GM18951 (cell line): ENCODE results near the gene TENM4.

Experiments used
- POLR2A ChIP-seq: IDR thresholded peaks from 4 replicates; pipeline ENCODE4 v1.6.1; 2011; ENCODE audit warnings: mild to moderate bottlenecking; ENCODE audit not compliant: insufficient read length, insufficient read depth; ENCODE audit errors: extremely low read depth
- in situ Hi-C: fragments of 300-500 bp; cut with MboI; formaldehyde crosslinking; loops from one replicate; pipeline ENCODE4 v1.12.0; 2022; ENCODE audit warnings: low sequenced_read_pairs, mixed read lengths, inconsistent platforms; ENCODE audit not compliant: unreplicated experiment

Gene TENM4

GRCh38 chr11:79291948-79292347, 148.9 kb downstream of the TENM4 start:
- TF ChIP-seq POLR2A: no peak
- in situ Hi-C loops: no loop called here

- no peak for TF ChIP-seq POLR2A
- in situ Hi-C loops: no loop called here
Measured at GRCh38 chr11:79290761-79291160, 150.1 kb downstream of the TENM4 start.

- no peak for TF ChIP-seq POLR2A
- in situ Hi-C loops: no loop called here
Measured at GRCh38 chr11:79287952-79288351, 152.9 kb downstream of the TENM4 start.

GRCh38 chr11:79285756-79286155, 155.1 kb downstream of the TENM4 start:
- in situ Hi-C loops: no loop called here
- TF ChIP-seq POLR2A: no peak

GRCh38 chr11:79276736-79277325, 164.0 kb downstream of the TENM4 start:
- in situ Hi-C loops: no loop called here
- TF ChIP-seq POLR2A: no peak

GRCh38 chr11:79274636-79275331, 166.0 kb downstream of the TENM4 start:
- in situ Hi-C loops: no loop called here
- no peak for TF ChIP-seq POLR2A

- no peak for TF ChIP-seq POLR2A
- in situ Hi-C loops: no loop called here
Measured at GRCh38 chr11:79273781-79274180, 167.0 kb downstream of the TENM4 start.

GRCh38 chr11:79269611-79270307, 171.1 kb downstream of the TENM4 start:
- no peak for TF ChIP-seq POLR2A
- in situ Hi-C loops: no loop called here

GRCh38 chr11:79266396-79266795, 174.4 kb downstream of the TENM4 start:
- in situ Hi-C loops: no loop called here
- no peak for TF ChIP-seq POLR2A

GRCh38 chr11:79265756-79266322, 175.0 kb downstream of the TENM4 start:
- TF ChIP-seq POLR2A: no peak
- in situ Hi-C loops: no loop called here

- TF ChIP-seq POLR2A: no peak
- in situ Hi-C loops: no loop called here
Measured at GRCh38 chr11:79264284-79264683, 176.5 kb downstream of the TENM4 start.

- TF ChIP-seq POLR2A: no peak
- in situ Hi-C loops: no loop called here
Measured at GRCh38 chr11:79263001-79263400, 177.8 kb downstream of the TENM4 start.

- TF ChIP-seq POLR2A: no peak
- in situ Hi-C loops: no loop called here
Measured at GRCh38 chr11:79262221-79262620, 178.6 kb downstream of the TENM4 start.
